Activated CD8-positive, alpha-beta memory T cell treated with anti-CD3 and anti-CD28 coated beads, Interleukin-2, amount 50 U/mL, for 1 hour (primary cell): ENCODE data around the gene SHH.

Experiments used
- DNase-seq: peaks from one replicate; pipeline ENCODE4 v3.0.0-alpha.2; 2020; ENCODE audit errors: extremely low read depth

Gene SHH

GRCh38 chr7:155764438-155764793 is 47.8 kb downstream of the SHH start:
- DNase-seq = no peak

- DNase-seq = no peak
Measured at GRCh38 chr7:155763691-155764437, 48.4 kb downstream of the SHH start.

DNA sequence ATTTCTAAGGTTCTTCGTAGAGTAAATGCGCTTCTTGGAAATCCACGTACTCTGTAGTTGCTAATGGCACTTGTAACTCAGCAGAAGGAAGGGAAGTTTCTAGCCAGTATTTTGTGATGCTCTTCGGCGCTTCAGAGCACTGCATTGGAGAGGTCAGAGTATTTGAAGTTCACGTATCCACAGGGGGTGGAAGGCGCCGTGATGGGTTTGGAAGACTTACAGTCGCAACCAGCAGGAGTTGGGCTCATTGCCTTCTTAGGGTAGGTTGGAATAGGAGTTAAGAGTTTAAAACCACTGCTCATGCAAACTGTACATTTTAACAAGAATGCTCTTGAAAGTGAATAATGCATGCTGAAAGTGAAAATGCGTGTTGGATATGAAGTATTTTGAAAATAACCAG is 49.1 kb downstream of the SHH start:
- DNase-seq = no peak

- DNase-seq = no peak
Measured at GRCh38 chr7:155762655-155763054, 49.6 kb downstream of the SHH start.

DNA sequence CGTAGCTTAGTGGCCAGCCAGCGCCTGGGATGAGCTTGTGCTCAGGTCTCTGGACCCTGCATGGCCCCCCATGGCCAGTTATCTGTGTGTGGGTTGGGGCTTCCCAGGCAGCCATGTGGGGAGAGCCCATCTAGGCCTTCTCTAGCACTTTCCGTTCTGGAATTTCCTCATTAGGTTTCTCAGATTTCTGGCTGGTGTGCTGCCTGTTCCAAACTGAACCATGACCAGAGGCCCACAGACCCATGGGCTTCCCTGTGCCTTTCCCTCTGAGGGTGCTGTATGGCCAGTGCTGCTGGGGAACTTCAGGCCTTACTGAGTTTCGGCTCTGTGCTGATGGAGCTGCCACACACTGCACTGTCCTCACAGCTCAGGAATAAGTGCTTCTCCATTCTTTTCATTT is 50.2 kb downstream of the SHH start:
- no peak for DNase-seq

- no peak for DNase-seq
Measured at GRCh38 chr7:155761162-155761561, 51.1 kb downstream of the SHH start.

DNA sequence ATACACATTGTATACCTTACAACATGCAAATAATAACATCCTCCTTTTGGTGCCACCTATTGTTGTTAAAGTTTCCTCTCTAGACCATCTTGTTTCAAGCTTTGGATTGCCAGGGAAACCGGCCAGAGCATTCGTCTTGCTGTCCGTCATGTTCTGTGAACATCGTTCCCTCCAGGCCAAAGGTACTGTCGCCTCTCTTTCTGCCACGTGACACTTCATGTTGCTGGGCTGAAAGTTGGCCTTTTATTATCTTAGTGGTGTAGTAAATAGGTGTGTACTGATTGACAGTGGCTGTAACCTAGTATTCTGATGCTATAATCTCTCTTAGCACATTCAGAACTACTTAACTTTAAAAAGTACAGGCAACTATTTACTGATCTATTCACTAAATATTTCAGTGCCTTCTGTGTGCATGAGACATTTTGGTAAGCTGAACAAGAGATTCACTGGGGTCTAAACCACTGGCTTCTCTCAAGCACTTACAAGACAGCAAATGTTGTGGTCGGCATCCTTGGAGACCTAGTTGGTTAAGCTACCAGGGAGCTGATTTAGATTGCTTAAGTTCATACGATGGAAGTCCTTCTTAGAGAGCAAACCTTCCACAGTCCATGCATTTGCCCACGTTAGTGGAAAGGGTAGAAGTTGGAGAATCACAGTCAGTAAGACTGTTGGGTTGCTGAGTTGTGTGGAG is 52.4 kb downstream of the SHH start:
- no peak for DNase-seq

- DNase-seq = no peak
Measured at GRCh38 chr7:155758348-155758747, 53.9 kb downstream of the SHH start.

DNA sequence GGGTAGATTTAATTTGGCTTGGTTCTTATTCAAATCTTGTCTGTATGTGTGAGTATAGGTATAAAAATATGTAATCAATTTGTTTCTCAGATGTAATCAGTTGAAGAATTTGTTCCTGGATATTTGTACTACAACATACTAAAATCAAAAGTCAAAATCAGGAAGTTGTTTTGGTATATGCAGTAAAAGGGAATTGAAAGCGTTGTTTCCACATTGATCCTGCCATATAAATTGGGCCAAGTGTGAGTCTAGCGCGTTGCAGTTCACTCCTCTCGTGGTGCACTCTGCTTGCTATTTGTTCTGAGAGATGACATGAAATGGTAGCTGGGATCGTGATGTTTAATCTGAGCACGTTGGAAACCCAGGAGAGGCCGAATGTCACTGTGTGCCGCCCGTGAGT is 55.9 kb downstream of the SHH start:
- DNase-seq = no peak

DNA sequence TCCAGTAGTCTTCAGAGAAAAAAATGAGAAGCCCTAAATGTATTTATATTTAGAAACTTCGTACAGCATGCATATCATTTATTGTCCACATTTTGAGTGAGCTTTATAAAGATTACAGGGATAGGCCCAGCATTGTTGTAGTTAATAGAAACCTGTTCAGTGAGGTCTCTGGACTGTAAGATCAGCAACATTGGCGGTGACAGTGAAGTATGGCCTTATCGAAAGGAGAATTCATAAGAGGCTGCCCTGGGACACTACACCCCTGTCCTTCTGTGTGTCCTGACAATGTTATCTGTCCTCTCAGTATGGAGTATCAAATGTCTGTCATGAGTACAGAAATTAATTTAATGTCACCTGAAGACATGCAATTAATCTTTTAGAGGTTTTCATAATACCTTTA is 57.2 kb downstream of the SHH start:
- no peak for DNase-seq

DNA sequence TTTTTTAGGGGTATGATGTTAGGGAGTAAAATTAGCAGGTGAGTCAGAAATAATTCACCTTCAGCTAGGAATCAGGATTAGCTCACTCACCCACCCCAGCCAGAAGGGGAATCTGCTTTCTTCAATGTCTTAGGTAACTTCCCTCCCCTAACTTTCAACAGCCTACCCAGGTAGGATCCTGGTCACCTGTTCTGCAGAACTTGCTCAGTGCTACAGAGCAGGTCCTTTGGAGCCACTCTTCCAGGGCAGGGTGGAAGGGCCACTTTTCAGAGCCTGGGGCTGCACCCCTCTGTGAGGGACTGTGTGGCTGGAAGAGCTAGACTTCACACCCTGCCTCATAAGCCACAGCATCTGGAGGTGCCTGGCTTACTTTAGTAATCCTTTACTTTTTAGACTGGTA is 58.1 kb downstream of the SHH start:
- DNase-seq = no peak

DNA sequence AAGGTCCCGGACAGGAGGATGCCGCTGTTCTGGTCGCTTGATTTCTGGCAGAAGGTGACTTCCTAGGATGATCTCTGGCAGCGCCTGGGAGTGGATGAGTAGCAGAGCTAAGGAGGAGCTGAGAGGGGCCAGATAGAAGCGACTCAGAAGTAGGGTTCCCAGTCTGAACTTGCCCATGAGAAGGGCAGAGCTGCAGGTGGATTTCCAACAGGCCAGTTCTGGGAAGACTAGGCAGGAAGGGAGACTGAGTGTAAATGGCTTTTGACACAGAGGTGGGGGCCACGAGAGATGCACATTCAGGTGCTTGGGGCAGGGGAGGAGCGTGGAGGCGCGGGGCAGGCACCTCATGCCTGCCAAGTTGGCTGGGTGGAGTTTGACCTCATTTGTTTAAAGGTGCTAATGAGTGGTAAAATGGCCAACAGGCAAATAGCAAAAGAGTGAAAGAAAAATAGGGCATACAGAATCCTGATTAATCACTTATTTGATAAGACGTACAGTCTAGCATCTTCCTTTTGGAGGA is 58.8 kb downstream of the SHH start:
- no peak for DNase-seq

DNA sequence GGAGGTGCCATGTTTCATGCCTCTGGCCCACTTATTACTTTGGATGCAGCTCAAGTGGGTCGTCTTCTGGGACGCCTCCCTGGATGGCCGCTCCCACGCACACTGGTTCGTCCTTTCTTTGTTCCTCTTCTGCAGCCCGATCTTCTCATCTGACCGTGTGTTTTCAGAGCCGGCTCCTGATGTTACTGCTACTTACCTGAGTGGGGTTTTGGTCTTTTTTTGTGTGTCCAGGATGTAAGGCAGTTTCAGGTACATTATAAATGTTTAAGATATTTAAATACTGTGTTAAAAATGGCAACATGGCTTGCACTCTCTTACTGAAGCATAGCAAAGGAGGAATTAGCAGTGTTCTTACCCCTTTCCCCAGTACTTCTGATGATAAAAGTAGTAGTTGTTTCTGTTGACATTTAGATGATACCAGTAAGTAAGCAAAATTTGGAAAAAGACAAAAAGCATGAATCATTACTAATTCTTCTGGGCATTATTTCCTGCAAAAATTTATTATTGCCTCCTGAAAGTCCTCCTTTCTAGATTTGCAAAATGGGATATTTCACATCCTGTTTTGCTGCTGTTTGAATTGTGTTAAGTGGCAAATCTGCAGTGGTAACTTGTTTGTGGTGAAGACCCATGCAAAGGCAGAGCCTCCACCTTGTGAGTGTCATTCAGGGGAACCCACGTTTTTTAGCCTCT is 59.4 kb downstream of the SHH start:
- no peak for DNase-seq

- DNase-seq = no peak
Measured at GRCh38 chr7:155751409-155751808, 60.9 kb downstream of the SHH start.

- DNase-seq = no peak
Measured at GRCh38 chr7:155750255-155751125, 61.8 kb downstream of the SHH start.
